Measurements from ENCODE around the gene ALOX5. TPM values are rescaled to one million over a fixed set of nuclear protein-coding genes. Genes with fewer than 3 reads are reported as not detected.
"Not testable (repeated sequence)": the region's sequence is repeated elsewhere in the genome, so short reads cannot be mapped to it uniquely, and the experiment has no call there.

The ALOX5 gene
- total and polyA plus RNA-seq, 2 donors: 25.7 to 52.5 TPM

DNA sequence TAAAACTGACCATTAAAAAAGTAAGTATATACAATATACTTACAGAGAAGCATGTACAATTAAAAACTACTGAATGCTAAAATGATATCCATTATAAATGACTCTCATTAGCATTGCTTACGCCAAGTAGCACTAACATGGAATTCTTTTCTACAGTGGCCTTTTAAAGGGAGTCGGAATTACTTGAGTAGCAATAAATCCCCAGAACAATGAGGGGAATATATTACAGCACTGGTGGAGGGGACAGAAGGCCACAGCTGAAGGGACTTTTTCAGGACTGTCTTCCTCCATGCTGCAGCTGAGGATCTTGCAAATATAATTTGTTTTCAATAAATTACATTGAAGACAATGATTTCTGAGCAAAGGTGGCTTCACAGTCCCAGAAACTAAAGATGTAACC is 97.0 kb downstream of the ALOX5 start:
- H3K4me1 ChIP-seq (ENCODE audit: insufficient read depth): no peaks in the 10 kb centered on the region
- no peak for DNase-seq (ENCODE audit: extremely low spot score)
- H3K4me3 ChIP-seq (ENCODE audit: low read depth, low read length): no peak overlapping the region
- H3K36me3 ChIP-seq (ENCODE audit: insufficient read depth): no peaks in the 10 kb centered on the region
- WGBS: 67% methylated on average over 2 of the region's 2 CpGs
- no peak overlapping the region for H3K27ac ChIP-seq (ENCODE audit: low read depth)

DNA sequence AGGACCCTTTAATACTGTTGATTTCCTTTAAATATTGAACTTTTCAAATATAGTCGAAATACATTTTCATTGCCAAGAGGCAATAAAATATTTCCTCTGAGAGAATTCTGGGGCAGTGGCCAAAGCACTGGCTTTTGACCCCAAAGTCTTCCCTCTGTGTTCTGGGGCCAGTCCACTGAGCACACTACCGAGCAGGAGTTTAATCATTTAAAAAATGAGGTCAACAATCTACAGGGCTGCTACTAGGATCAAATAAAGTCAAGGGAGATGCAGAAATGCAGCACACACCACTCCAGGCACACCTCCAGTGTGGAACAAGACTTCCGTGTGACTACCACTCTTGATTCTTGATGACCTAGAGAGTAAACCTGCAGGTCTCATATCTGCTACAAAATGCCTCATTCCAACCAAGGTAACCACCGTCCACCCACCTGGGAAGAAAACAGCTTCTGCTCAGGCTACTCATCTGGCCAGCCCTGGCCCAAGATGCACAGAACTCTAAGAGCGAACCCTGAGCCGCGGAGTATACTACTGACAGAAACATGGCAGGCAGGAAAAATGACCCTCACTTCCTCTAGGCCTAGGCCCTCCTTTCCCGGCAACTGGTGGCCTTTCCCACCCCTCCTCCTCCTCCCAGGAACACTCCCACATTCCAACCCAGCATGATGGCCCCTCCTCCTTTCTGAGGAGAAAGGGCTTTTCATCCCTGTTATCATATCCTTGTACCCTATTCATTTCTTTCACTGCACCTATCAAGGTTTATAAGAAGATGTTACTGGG is 97.7 kb downstream of the ALOX5 start:
- Histone ChIP-seq H3K4me1 (ENCODE audit: insufficient read depth) (no peaks in the 10 kb centered on the region), H3K36me3 (ENCODE audit: insufficient read depth) (no peaks in the 10 kb centered on the region), H3K4me3 (ENCODE audit: low read depth, low read length) (no peak overlapping the region), H3K27ac (ENCODE audit: low read depth) (no peak overlapping the region)
- WGBS: 68% methylated on average over 8 of the region's 8 CpGs
- DNase-seq (ENCODE audit: extremely low spot score): no peak

DNA sequence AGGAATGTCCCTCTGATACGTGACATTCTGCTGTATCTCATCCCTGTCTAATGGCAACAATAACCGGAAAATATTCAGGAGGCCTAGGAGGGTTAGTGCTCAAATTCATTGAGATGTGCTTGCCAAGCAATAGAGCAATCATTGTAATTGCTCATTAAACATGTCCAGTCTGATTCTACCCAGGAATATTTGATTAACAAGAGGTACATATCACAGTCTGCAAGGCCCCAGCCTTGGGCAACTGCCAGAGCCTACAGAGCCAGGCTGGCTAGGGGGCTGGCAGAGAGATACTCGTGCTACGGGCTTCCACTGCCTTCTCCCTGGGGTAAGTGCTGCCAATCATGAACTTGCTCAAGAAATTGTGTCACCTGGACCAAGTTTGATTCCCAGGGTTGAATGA is 99.1 kb downstream of the ALOX5 start:
- DNase-seq (ENCODE audit: extremely low spot score): no peak
- no peaks in the 10 kb centered on the region for H3K4me1 ChIP-seq (ENCODE audit: insufficient read depth)
- no peak overlapping the region for H3K4me3 ChIP-seq (ENCODE audit: low read depth, low read length)
- 85% methylated on average over 4 of the region's 4 CpGs for WGBS
- no peaks in the 10 kb centered on the region for H3K36me3 ChIP-seq (ENCODE audit: insufficient read depth)
- no peak overlapping the region for H3K27ac ChIP-seq (ENCODE audit: low read depth)

DNA sequence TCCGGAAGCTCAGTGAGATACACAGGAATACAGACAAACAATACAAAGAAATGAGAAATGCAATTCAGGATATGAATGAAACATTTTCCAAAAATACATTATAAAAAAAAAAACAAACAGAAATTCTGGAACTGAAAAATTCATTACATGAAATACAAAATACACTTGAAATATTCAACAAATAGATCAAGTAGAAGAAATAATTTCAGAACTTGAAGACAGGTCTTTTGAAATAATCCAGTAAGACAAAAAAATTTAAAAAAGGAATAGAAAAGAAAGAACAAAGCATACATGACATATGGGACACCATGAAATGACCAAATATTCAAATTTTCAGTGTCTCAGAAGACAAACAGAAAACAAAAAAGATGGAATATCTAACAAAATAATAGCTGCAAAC is 102.5 kb downstream of the ALOX5 start:
- WGBS: 95% methylated on average over 1 of the region's 1 CpG
- no peaks in the 10 kb centered on the region for H3K4me1 ChIP-seq (ENCODE audit: insufficient read depth)
- no peak overlapping the region for H3K27ac ChIP-seq (ENCODE audit: low read depth)
- no peak for DNase-seq (ENCODE audit: extremely low spot score)
- H3K4me3 ChIP-seq (ENCODE audit: low read depth, low read length): no peak overlapping the region
- no peaks in the 10 kb centered on the region for H3K36me3 ChIP-seq (ENCODE audit: insufficient read depth)

DNA sequence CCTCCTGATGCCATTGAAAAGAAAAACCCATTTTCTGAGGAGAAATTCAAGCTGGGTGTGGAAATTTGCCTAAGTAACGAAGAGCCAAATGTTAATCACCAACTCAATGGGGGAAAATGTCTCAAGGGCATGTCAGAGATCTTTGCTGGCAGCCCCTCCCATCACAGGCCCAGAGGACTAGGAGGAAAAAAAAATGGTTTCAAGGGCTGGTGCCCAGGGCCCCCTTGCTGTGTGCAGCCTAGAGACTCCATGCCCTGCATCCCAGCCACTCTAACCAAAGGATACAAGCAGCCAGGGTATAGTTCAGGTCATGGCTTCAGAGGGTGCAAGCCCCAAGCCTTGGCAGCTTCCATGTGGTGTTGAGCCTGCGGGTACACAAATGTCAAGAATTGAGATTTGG is 106.3 kb downstream of the ALOX5 start:
- 95% methylated on average over 2 of the region's 2 CpGs for WGBS
- no peaks in the 10 kb centered on the region for H3K4me1 ChIP-seq (ENCODE audit: insufficient read depth)
- no peak for DNase-seq (ENCODE audit: extremely low spot score)
- H3K27ac ChIP-seq (ENCODE audit: low read depth): no peak overlapping the region
- no peak overlapping the region for H3K4me3 ChIP-seq (ENCODE audit: low read depth, low read length)
- H3K36me3 ChIP-seq (ENCODE audit: insufficient read depth): no peaks in the 10 kb centered on the region

DNA sequence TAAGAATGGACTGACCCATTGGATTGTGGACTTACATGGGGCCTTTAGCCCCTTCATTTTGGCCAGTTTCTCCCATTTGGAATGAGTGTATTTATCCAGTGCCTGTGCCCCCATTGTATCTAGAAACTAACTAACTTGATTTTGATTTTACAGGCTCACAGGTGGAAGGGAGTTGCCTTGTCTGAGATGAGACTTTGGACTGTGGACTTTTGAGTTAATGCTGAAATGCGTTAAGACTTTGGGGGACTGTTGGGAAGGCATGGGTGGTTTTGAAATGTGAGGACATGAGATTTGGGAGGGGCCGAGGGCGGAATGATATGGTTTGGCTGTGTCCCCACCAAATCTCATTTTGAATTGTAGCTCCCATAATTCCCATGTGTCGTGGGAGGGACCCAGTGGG is 107.1 kb downstream of the ALOX5 start:
- not testable (repeated sequence) for H3K4me3 ChIP-seq (ENCODE audit: low read depth, low read length); H3K36me3 ChIP-seq (ENCODE audit: insufficient read depth); DNase-seq (ENCODE audit: extremely low spot score); H3K4me1 ChIP-seq (ENCODE audit: insufficient read depth); H3K27ac ChIP-seq (ENCODE audit: low read depth)
- 95% methylated on average over 4 of the region's 4 CpGs for whole genome bisulfite sequencing

DNA sequence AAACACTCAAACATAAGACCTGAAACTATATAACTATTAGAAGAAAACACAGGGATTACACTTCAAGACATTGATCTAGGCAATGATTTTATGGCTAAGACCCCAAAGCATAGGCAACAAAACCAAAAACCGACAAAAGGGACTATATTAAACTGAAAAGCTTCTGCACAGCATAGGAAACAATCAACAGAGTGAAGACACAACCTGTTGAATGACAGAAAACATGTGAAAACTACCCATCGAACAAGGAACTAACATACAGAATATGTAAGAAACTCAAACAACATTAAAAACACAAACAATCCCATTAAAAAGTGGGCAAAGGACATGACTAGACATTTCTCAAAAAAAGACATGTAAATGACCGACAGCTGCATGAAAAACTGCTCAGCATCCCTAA is 109.0 kb downstream of the ALOX5 start:
- Histone ChIP-seq H3K4me3 (ENCODE audit: low read depth, low read length) (no peak overlapping the region), H3K36me3 (ENCODE audit: insufficient read depth) (no peaks in the 10 kb centered on the region), H3K4me1 (ENCODE audit: insufficient read depth) (no peaks in the 10 kb centered on the region), H3K27ac (ENCODE audit: low read depth) (no peak overlapping the region)
- WGBS: 90% methylated on average over 3 of the region's 3 CpGs
- DNase-seq (ENCODE audit: extremely low spot score): no peak

DNA sequence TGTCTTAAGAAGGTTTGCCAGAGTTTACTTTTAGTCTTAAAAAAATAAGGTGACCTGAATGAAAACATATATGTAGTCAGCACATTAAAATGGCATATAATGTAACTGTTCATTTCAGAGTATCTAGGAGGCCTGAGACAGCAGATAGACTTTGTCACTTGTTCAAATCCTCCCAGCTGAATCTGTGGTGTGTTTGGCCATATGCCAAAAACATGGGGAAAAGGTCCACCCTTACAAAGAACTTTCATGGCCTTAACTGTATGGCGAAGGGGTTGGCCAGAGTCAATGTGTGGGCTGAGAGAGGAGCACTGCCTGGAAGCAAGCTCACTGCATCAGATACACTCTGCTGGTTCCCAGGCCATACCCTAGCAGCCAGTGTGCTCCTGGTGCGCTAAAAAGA is 113.7 kb downstream of the ALOX5 start:
- H3K4me1 ChIP-seq (ENCODE audit: insufficient read depth): no peaks in the 10 kb centered on the region
- no peak overlapping the region for H3K4me3 ChIP-seq (ENCODE audit: low read depth, low read length)
- WGBS: 94% methylated on average over 2 of the region's 2 CpGs
- no peak for DNase-seq (ENCODE audit: extremely low spot score)
- no peak overlapping the region for H3K27ac ChIP-seq (ENCODE audit: low read depth)
- H3K36me3 ChIP-seq (ENCODE audit: insufficient read depth): no peaks in the 10 kb centered on the region

DNA sequence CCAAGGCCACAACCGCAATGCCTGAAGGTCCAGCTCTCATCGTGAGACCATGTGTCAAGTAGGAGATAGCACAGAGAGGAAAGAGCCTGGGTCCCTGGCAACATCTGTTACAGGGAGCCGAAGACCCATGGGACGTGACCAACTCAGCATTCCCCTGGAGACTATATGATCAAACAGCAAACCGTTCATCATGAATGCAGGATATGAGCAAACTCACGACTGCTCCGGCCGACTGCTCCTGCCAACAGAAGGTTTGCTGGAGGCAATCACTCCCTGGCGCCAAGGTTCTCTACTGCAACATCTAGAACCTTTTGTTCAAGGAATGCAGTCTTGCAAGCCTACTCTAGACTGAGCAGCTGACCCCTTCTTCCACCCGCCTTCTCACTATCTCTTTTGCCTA is 114.3 kb downstream of the ALOX5 start:
- no peak overlapping the region for H3K27ac ChIP-seq (ENCODE audit: low read depth)
- 96% methylated on average over 10 of the region's 10 CpGs for WGBS

DNA sequence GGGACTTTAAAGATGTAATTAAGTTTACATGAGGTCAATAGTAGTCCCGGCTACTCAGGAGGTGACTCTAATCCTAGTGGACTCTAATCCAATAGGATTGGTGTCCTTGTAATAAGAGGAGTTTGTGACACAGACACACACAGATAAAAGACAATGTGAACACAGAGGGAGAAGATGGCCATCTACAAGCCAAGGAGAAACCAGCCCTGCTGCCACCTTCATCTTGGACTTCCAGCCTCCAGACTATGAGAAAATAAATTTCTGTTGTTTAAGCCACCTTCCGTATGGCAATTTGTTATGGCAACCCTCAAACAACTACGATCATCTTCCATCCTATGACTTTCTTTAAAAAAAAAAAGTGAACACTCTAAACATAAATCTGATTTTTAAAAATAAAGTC is 116.3 kb downstream of the ALOX5 start:
- Histone ChIP-seq H3K4me3 (ENCODE audit: low read depth, low read length) (no peak overlapping the region), H3K36me3 (ENCODE audit: insufficient read depth) (no peaks in the 10 kb centered on the region), H3K27ac (ENCODE audit: low read depth) (no peak overlapping the region), H3K4me1 (ENCODE audit: insufficient read depth) (no peaks in the 10 kb centered on the region)
- 97% methylated on average over 3 of the region's 3 CpGs for WGBS
- DNase-seq (ENCODE audit: extremely low spot score): no peak

More for the DNA sequence above, 114.3 kb downstream of the ALOX5 start:
- Histone ChIP-seq H3K36me3 (ENCODE audit: insufficient read depth) (no peaks in the 10 kb centered on the region), H3K4me1 (ENCODE audit: insufficient read depth) (no peaks in the 10 kb centered on the region), H3K4me3 (ENCODE audit: low read depth, low read length) (no peak overlapping the region)
- DNase-seq (ENCODE audit: extremely low spot score): no peak

DNA sequence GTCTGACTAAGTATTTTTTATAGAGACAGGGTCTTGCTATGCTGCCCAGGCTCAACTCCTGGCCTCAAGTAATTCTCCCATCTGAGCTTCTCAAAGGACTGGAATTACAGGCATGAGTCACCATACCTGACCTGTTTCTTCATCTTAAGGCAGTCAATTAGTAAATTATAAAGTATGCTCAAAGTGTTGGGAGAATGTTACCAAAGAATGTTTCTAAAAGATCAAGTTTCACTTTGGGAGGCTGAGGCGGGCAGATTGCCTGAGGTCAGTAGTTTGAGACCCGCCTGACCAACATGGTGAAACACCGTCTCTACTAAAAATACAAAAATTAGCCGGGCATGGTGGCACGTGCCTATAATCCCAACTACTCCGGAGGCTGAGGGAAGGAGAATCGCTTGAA is 117.0 kb downstream of the ALOX5 start:
- H3K27ac ChIP-seq (ENCODE audit: low read depth): no peak overlapping the region

More for the DNA sequence above, 117.0 kb downstream of the ALOX5 start:
- 83% methylated on average over 7 of the region's 7 CpGs for WGBS
- Histone ChIP-seq H3K4me3 (ENCODE audit: low read depth, low read length) (no peak overlapping the region), H3K36me3 (ENCODE audit: insufficient read depth) (no peaks in the 10 kb centered on the region), H3K4me1 (ENCODE audit: insufficient read depth) (no peaks in the 10 kb centered on the region)
- DNase-seq (ENCODE audit: extremely low spot score): no peak

Other genes with a start within 250 kb of the ALOX5 start
- gene OR13A1, start 58.6 kb upstream of the ALOX5 start, total RNA-seq: 0.85 TPM
- 0.32 TPM for gene OR13A1, start 58.6 kb upstream of the ALOX5 start, polyA plus RNA-seq

All from urinary bladder (tissue), 4 donors.